ENCODE data around the gene GRHPR. TPM values are rescaled to one million over a fixed set of nuclear protein-coding genes. Genes with fewer than 3 reads are reported as not detected.
"Not testable (repeated sequence)": the region's sequence is repeated elsewhere in the genome, so short reads cannot be mapped to it uniquely, and the experiment has no call there.

Gene GRHPR
- total RNA-seq, 4 donors from 2014 or later = 81.7 to 135 (median 112) TPM

- H3K9me3 ChIP-seq = no peaks in the 10 kb centered on the region
- H3K36me3 ChIP-seq = no peaks in the 10 kb centered on the region
- no peaks in the 10 kb centered on the region for H3K27me3 ChIP-seq
- no peaks in the 10 kb centered on the region for H3K4me1 ChIP-seq
- intact Hi-C loops (cut with DNase I; ENCODE audit: low total_unique reads) = no loop called here
- no peak overlapping the region for H3K27ac ChIP-seq
- DNase-seq = no peak
- TF ChIP-seq, protein P1, sequence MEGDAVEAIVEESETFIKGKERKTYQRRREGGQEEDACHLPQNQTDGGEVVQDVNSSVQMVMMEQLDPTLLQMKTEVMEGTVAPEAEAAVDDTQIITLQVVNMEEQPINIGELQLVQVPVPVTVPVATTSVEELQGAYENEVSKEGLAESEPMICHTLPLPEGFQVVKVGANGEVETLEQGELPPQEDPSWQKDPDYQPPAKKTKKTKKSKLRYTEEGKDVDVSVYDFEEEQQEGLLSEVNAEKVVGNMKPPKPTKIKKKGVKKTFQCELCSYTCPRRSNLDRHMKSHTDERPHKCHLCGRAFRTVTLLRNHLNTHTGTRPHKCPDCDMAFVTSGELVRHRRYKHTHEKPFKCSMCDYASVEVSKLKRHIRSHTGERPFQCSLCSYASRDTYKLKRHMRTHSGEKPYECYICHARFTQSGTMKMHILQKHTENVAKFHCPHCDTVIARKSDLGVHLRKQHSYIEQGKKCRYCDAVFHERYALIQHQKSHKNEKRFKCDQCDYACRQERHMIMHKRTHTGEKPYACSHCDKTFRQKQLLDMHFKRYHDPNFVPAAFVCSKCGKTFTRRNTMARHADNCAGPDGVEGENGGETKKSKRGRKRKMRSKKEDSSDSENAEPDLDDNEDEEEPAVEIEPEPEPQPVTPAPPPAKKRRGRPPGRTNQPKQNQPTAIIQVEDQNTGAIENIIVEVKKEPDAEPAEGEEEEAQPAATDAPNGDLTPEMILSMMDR (IDR thresholded peaks at IDR 0.05) = no peak
- no peak for TF ChIP-seq POLR2A (IDR thresholded peaks at IDR 0.05)
- no peak overlapping the region for H3K4me3 ChIP-seq
These were observed 35.5 kb upstream of the GRHPR start for GRCh38 chr9:37386988-37387387.

DNA sequence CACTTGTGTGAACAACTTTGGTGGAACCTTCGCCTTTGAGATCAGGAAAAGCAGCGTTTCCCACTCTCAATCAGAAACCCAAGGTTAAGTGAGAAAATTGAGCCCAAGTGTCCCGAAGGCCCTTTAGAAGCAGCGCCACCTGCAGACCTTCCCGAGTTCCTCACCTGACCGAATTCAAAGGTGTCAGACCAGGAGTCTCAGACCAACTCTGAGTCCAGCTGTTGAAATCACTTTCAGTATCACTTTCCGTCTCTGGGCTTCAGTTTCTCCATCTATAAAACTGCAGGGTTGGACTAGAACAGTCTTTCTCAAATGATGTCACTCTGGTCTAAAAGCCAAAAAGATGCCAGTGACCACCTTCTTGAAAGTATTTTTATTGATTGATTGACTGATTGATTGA, 31.7 kb upstream of the GRHPR start:
- no peaks in the 10 kb centered on the region for H3K9me3 ChIP-seq
- H3K4me1 ChIP-seq = no peaks in the 10 kb centered on the region
- H3K27me3 ChIP-seq = no peaks in the 10 kb centered on the region
- TF ChIP-seq, protein P1 (IDR thresholded peaks at IDR 0.05) = no peak
- TF ChIP-seq POLR2A (IDR thresholded peaks at IDR 0.05) = no peak
- no peaks in the 10 kb centered on the region for H3K36me3 ChIP-seq
- no peak overlapping the region for H3K27ac ChIP-seq
- DNase-seq = no peak
- no peak overlapping the region for H3K4me3 ChIP-seq
- intact Hi-C loops (cut with DNase I; ENCODE audit: low total_unique reads) = no loop called here

- Histone ChIP-seq H3K27ac (no peak overlapping the region), H3K27me3 (no peaks in the 10 kb centered on the region), H3K36me3 (no peaks in the 10 kb centered on the region), H3K9me3 (no peaks in the 10 kb centered on the region), H3K4me1 (no peaks in the 10 kb centered on the region), H3K4me3 (no peak overlapping the region)
- no peak for TF ChIP-seq POLR2A (IDR thresholded peaks at IDR 0.05)
- TF ChIP-seq, protein P1 (IDR thresholded peaks at IDR 0.05) = no peak
- DNase-seq = no peak
- intact Hi-C loops (cut with DNase I; ENCODE audit: low total_unique reads) = no loop called here
These were observed 30.2 kb upstream of the GRHPR start for GRCh38 chr9:37392272-37392671.

DNA sequence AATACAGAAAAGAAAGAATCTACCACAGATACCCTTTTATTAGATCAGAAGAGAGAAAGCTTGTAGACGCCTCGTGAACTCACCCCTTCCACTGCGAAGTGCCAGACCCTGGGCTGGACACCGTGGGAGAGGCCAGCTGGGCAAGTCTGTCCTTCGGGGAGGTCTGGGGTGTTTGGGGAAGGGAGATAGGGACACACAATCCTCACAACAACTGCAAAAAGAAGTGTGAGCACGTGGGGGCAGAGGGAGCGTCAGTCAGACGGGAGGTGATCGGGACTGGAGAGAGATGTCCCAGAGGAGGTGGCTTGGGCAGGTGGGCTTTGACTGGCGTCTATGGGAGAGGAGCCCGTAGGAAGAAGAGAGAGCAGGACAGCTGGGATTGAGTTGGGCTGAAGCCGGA, 27.3 kb upstream of the GRHPR start:
- no peak for DNase-seq
- H3K27me3 ChIP-seq = no peaks in the 10 kb centered on the region
- intact Hi-C loops (cut with DNase I; ENCODE audit: low total_unique reads) = no loop called here
- no peaks in the 10 kb centered on the region for H3K9me3 ChIP-seq
- no peak overlapping the region for H3K4me3 ChIP-seq
- TF ChIP-seq POLR2A (IDR thresholded peaks at IDR 0.05) = no peak
- TF ChIP-seq, protein P1 (IDR thresholded peaks at IDR 0.05) = no peak
- no peaks in the 10 kb centered on the region for H3K36me3 ChIP-seq
- no peak overlapping the region for H3K27ac ChIP-seq
- H3K4me1 ChIP-seq = no peaks in the 10 kb centered on the region

- DNase-seq = no peak
- no peaks in the 10 kb centered on the region for H3K9me3 ChIP-seq
- TF ChIP-seq POLR2A (IDR thresholded peaks at IDR 0.05) = no peak
- TF ChIP-seq, protein P1 (IDR thresholded peaks at IDR 0.05) = no peak
- H3K36me3 ChIP-seq = no peaks in the 10 kb centered on the region
- H3K4me3 ChIP-seq = no peak overlapping the region
- intact Hi-C loops (cut with DNase I; ENCODE audit: low total_unique reads) = no loop called here
- no peak overlapping the region for H3K27ac ChIP-seq
- H3K27me3 ChIP-seq = no peaks in the 10 kb centered on the region
- no peaks in the 10 kb centered on the region for H3K4me1 ChIP-seq
These were observed 26.8 kb upstream of the GRHPR start for GRCh38 chr9:37395663-37396062.

- not testable (repeated sequence) for H3K9me3 ChIP-seq, H3K27ac ChIP-seq
These were observed 24.5 kb upstream of the GRHPR start for GRCh38 chr9:37397948-37398347.

More at GRCh38 chr9:37397948-37398347, 24.5 kb upstream of the GRHPR start:
- H3K36me3 ChIP-seq; intact Hi-C loops (cut with DNase I; ENCODE audit: low total_unique reads); H3K4me3 ChIP-seq; H3K4me1 ChIP-seq; H3K27me3 ChIP-seq; DNase-seq: not testable (repeated sequence)
